Bronchial epithelial cell (primary cell): Measurements from ENCODE around the gene SLC47A1. TPM values are rescaled to one million over a fixed set of nuclear protein-coding genes. Genes with fewer than 3 reads are reported as not detected.
A peak's percentile ranks its signal among the peaks of the same experiment; 100 is the strongest.

Experiments used
- DNase-seq: peaks from one replicate; pipeline ENCODE4 v3.0.0-alpha.2; 2010; ENCODE audit warnings: low read depth
- FAIRE-seq: peaks from 2 replicates; lab custom pipeline; 2011; peaks lifted over from hg19 to GRCh38; lab: Jason Lieb, UNC
- H3K27me3 ChIP-seq: 2 replicates; pipeline ENCODE4 v1.5.1; 2011; ENCODE audit warnings: low read length; ENCODE audit not compliant: control insufficient read depth, insufficient read depth
- H3K36me3 ChIP-seq: 2 replicates; pipeline ENCODE4 v1.5.1; 2011; ENCODE audit warnings: low read length; ENCODE audit not compliant: control insufficient read depth, insufficient read depth
- H3K4me3 ChIP-seq: 2 replicates; pipeline ENCODE4 v1.5.1; 2011; ENCODE audit warnings: mild to moderate bottlenecking, low read depth, low read length, control low read depth
- CTCF ChIP-seq: IDR thresholded peaks from 2 replicates; pipeline ENCODE4 v1.5.1; 2011; ENCODE audit warnings: mild to moderate bottlenecking, moderate library complexity, low read length, control low read depth, inconsistent platforms; ENCODE audit not compliant: insufficient read depth, severe bottlenecking
- total RNA-seq: library from RNA; depleted of rRNA; stranded (reverse); fragments of >200 nt; gene quantifications from 2 replicates; pipeline ENCODE4 v1.2.1, GENCODE V29; 2014

The SLC47A1 gene
- total RNA-seq, 1 donor from 2014 or later = 1.6 TPM

GRCh38 chr17:19551165-19551564 is 17.5 kb downstream of the SLC47A1 start:
- Histone ChIP-seq H3K4me3 (no peak overlapping the region), H3K36me3 (no peaks in the 10 kb centered on the region), H3K27me3 (no peaks in the 10 kb centered on the region)
- FAIRE-seq = no peak
- no peak for DNase-seq
- no peak for TF ChIP-seq CTCF

- Histone ChIP-seq H3K4me3 (no peak overlapping the region), H3K36me3 (no peaks in the 10 kb centered on the region), H3K27me3 (no peaks in the 10 kb centered on the region)
- FAIRE-seq = no peak
- no peak for DNase-seq
- no peak for TF ChIP-seq CTCF
Observed at GRCh38 chr17:19551591-19552148, 18.0 kb downstream of the SLC47A1 start.

GRCh38 chr17:19553036-19553435 is 19.4 kb downstream of the SLC47A1 start:
- Histone ChIP-seq H3K36me3 (no peaks in the 10 kb centered on the region), H3K27me3 (no peaks in the 10 kb centered on the region), H3K4me3 (no peak overlapping the region)
- no peak for TF ChIP-seq CTCF
- no peak for DNase-seq
- no peak for FAIRE-seq

- FAIRE-seq (no peak), DNase-seq (no peak)
- Histone ChIP-seq H3K27me3 (no peaks in the 10 kb centered on the region), H3K36me3 (no peaks in the 10 kb centered on the region), H3K4me3 (no peak overlapping the region)
- TF ChIP-seq CTCF = no peak
Observed at GRCh38 chr17:19554393-19554792, 20.7 kb downstream of the SLC47A1 start.

GRCh38 chr17:19555746-19556145 is 22.1 kb downstream of the SLC47A1 start:
- Histone ChIP-seq H3K4me3 (no peak overlapping the region), H3K36me3 (no peaks in the 10 kb centered on the region), H3K27me3 (no peaks in the 10 kb centered on the region)
- DNase-seq (no peak), FAIRE-seq (no peak)
- TF ChIP-seq CTCF = no peak

- no peak for FAIRE-seq
- peak; percentile 81 for DNase-seq
- Histone ChIP-seq H3K4me3 (no peak overlapping the region), H3K27me3 (no peaks in the 10 kb centered on the region), H3K36me3 (no peaks in the 10 kb centered on the region)
- no peak for TF ChIP-seq CTCF
Observed at GRCh38 chr17:19558946-19559345, 25.3 kb downstream of the SLC47A1 start.
